H1 (cell line): ENCODE data around the gene DTWD1. TPM values are rescaled to one million over a fixed set of nuclear protein-coding genes. Genes with fewer than 3 reads are reported as not detected.

ENCODE experiments used
- CTCF ChIA-PET: fragments of 300-600 bp; sonication (Branson Sonifier 250); formaldehyde crosslinking; loops from one replicate; lab custom pipeline; 2021; ENCODE audit not compliant: partially characterized antibody; lab: Charles Lee
- POLR2A ChIA-PET: fragments of 300-600 bp; sonication (Branson Sonifier 250); formaldehyde crosslinking; loops from one replicate; lab custom pipeline; 2021; ENCODE audit warnings: inconsistent platforms; ENCODE audit not compliant: partially characterized antibody; lab: Charles Lee
- DNase-seq, 2 experiments: peaks; one replicate each; pipeline versions ENCODE4 v3.0.0 to v3.0.0-alpha.2; 2010 to 2022; ENCODE audit warnings: low spot score in 2 of 2, low read depth in 1 of 2, mixed read lengths in 1 of 2
- FAIRE-seq: peaks from 2 replicates; lab custom pipeline; 2011; peaks lifted over from hg19 to GRCh38; lab: Jason Lieb, UNC
- H2AFZ ChIP-seq: 2 replicates; pipeline ENCODE4 v1.8.1; 2012; ENCODE audit warnings: low read length, inconsistent platforms
- H2AK5ac ChIP-seq: 2 replicates; pipeline ENCODE4 v1.6.1; 2013; ENCODE audit warnings: low read depth, low read length
- H2BK120ac ChIP-seq: replicated peaks from 2 replicates; pipeline ENCODE3; 2013; ENCODE audit warnings: low read depth, low read length, inconsistent platforms
- H2BK12ac ChIP-seq: 2 replicates; pipeline ENCODE4 v1.6.1; 2013; ENCODE audit warnings: low read depth, low read length
- H2BK15ac ChIP-seq: 2 replicates; pipeline ENCODE4 v1.6.1; 2013; ENCODE audit warnings: low read length
- H2BK20ac ChIP-seq: 2 replicates; pipeline ENCODE4 v1.6.1; 2013; ENCODE audit warnings: low read length
- H2BK5ac ChIP-seq: 2 replicates; pipeline ENCODE4 v1.6.1; 2013; ENCODE audit warnings: low read depth, low read length
- H3K14ac ChIP-seq: 2 replicates; pipeline ENCODE4 v1.6.1; 2013; ENCODE audit warnings: inconsistent platforms; ENCODE audit not compliant: insufficient read length
- H3K18ac ChIP-seq: 2 replicates; pipeline ENCODE4 v1.6.1; 2013; ENCODE audit warnings: low read length; ENCODE audit errors: extremely low read depth
- H3K23ac ChIP-seq: 2 replicates; pipeline ENCODE4 v1.6.1; 2013; ENCODE audit warnings: inconsistent platforms; ENCODE audit not compliant: insufficient read length
- H3K23me2 ChIP-seq: 2 replicates; pipeline ENCODE4 v1.6.1; 2013; ENCODE audit warnings: low read depth, low read length
- H3K27ac ChIP-seq: 2 replicates; pipeline ENCODE4 v1.6.1; 2011; ENCODE audit warnings: low read depth, low read length, inconsistent platforms
- H3K27me3 ChIP-seq, 4 experiments: replicated peaks in 1 of 4; 1 replicate in 1 of 4; 2 replicates in 3 of 4; pipeline versions ENCODE4 v1.6.1 to v1.8.1; 2011 to 2013; ENCODE audit warnings: low read length in 3 of 4, mild to moderate bottlenecking in 3 of 4, inconsistent platforms in 2 of 4, mixed read lengths in 2 of 4, moderate library complexity in 1 of 4; ENCODE audit not compliant: control insufficient read depth in 3 of 4, insufficient read depth in 3 of 4; ENCODE audit errors: extremely low read depth in 1 of 4
- H3K36me3 ChIP-seq, 4 experiments: 2 replicates each; pipeline versions ENCODE4 v1.6.1 to v1.8.1; 2011 to 2013; ENCODE audit warnings: mild to moderate bottlenecking in 4 of 4, low read length in 3 of 4, moderate library complexity in 2 of 4, control low read depth in 1 of 4, inconsistent platforms in 1 of 4; ENCODE audit not compliant: insufficient read depth in 4 of 4, control insufficient read depth in 2 of 4
- H3K4ac ChIP-seq: replicated peaks from 2 replicates; pipeline ENCODE3; 2013; ENCODE audit warnings: low read length, low read depth, mixed read lengths, inconsistent platforms; ENCODE audit not compliant: insufficient read length
- H3K4me1 ChIP-seq, 4 experiments: replicated peaks in 1 of 4; 1 replicate in 1 of 4; 2 replicates in 3 of 4; pipeline versions ENCODE4 v1.6.1 to v1.8.1; 2011 to 2013; ENCODE audit warnings: low read length in 3 of 4, inconsistent platforms in 2 of 4, mixed read lengths in 1 of 4; ENCODE audit not compliant: insufficient read depth in 4 of 4, control insufficient read depth in 3 of 4
- H3K4me2 ChIP-seq, 2 experiments: 2 replicates each; pipeline versions ENCODE4 v1.6.1 to v1.8.1; 2011 to 2013; ENCODE audit warnings: low read depth in 2 of 2, low read length in 2 of 2, control low read depth in 1 of 2, inconsistent platforms in 1 of 2, mild to moderate bottlenecking in 1 of 2; ENCODE audit not compliant: insufficient read depth in 1 of 2
- H3K4me3 ChIP-seq, 4 experiments: fragments of 200-600, 300-600 bp in 1 of 4; sonication (generic), shearing (Covaris generic), sonication (Bioruptor Twin) in 1 of 4; 2 replicates each; pipeline versions ENCODE4 v1.5.1 to v1.8.1; 2011 to 2016; ENCODE audit warnings: low read length in 4 of 4, low read depth in 3 of 4, control low read depth in 2 of 4, inconsistent platforms in 2 of 4, mild to moderate bottlenecking in 2 of 4, mixed read lengths in 1 of 4, moderate library complexity in 1 of 4; ENCODE audit not compliant: insufficient read depth in 2 of 4; ENCODE audit errors: extremely low read depth in 1 of 4
- H3K56ac ChIP-seq: replicated peaks from 2 replicates; pipeline ENCODE3; 2013; ENCODE audit warnings: low read depth, mild to moderate bottlenecking, mixed read lengths, low read length, inconsistent platforms; ENCODE audit not compliant: insufficient read length
- H3K79me1 ChIP-seq: 2 replicates; pipeline ENCODE4 v1.6.1; 2013; ENCODE audit warnings: low read depth, low read length, control low read depth
- H3K79me2 ChIP-seq, 2 experiments: 2 replicates each; pipeline versions ENCODE4 v1.6.1 to v1.8.1; 2012 to 2013; ENCODE audit warnings: low read length in 2 of 2, mild to moderate bottlenecking in 2 of 2, inconsistent platforms in 1 of 2; ENCODE audit not compliant: insufficient read depth in 2 of 2, control insufficient read depth in 1 of 2
- H3K9ac ChIP-seq, 4 experiments: replicated peaks in 1 of 4; 1 replicate in 1 of 4; 2 replicates in 3 of 4; pipeline versions ENCODE4 v1.6.1 to v1.8.1; 2011 to 2013; ENCODE audit warnings: low read depth in 3 of 4, low read length in 3 of 4, control low read depth in 2 of 4, mild to moderate bottlenecking in 2 of 4, moderate library complexity in 2 of 4, inconsistent platforms in 1 of 4; ENCODE audit errors: extremely low read depth in 1 of 4
- H3K9me3 ChIP-seq, 2 experiments: 2 replicates each; pipeline versions ENCODE4 v1.6.1 to v1.8.1; 2012 to 2013; ENCODE audit warnings: mild to moderate bottlenecking in 2 of 2, moderate library complexity in 2 of 2, control low read depth in 1 of 2, inconsistent platforms in 1 of 2, low read depth in 1 of 2, low read length in 1 of 2, mixed read lengths in 1 of 2; ENCODE audit not compliant: insufficient read depth in 2 of 2
- H4K20me1 ChIP-seq, 2 experiments: replicated peaks in 1 of 2; 2 replicates each; pipeline versions ENCODE3 to v1.8.1; 2011 to 2013; ENCODE audit warnings: inconsistent platforms in 2 of 2, low read length in 2 of 2, mild to moderate bottlenecking in 1 of 2; ENCODE audit not compliant: insufficient read depth in 2 of 2, control insufficient read depth in 1 of 2
- H4K5ac ChIP-seq: 2 replicates; pipeline ENCODE4 v1.6.1; 2013; ENCODE audit warnings: low read length, low read depth, mixed read lengths, inconsistent platforms; ENCODE audit not compliant: insufficient read length
- H4K8ac ChIP-seq: 2 replicates; pipeline ENCODE4 v1.8.0; 2013; ENCODE audit warnings: mild to moderate bottlenecking, moderate library complexity, low read length, inconsistent platforms; ENCODE audit not compliant: insufficient read depth; ENCODE audit errors: extremely low read depth
- H4K91ac ChIP-seq: replicated peaks from 2 replicates; pipeline ENCODE3; 2013; ENCODE audit warnings: low read length, mixed read lengths, inconsistent platforms; ENCODE audit not compliant: insufficient read length
- CBX5 ChIP-seq: fragments of 300-800, 300-1000 bp; sonication (generic); IDR thresholded peaks from 2 replicates; pipeline ENCODE4 v1.7.1; 2016; ENCODE audit warnings: antibody characterized with exemption, low read length, low read depth
- POLR2AphosphoS5 ChIP-seq: IDR thresholded peaks from 2 replicates; pipeline ENCODE4 v1.6.1; 2011; ENCODE audit warnings: low read depth, low read length
- TAF1 ChIP-seq: IDR thresholded peaks from 2 replicates; pipeline ENCODE4 v1.6.1; 2011; ENCODE audit warnings: mild to moderate bottlenecking, low read depth, low read length
- WGBS, 2 experiments: shearing (Covaris generic) in 1 of 2; methylation state at CpG; one replicate each; pipeline versions ENCODE4 v1.1.6 to v1.1.7; 2013 to 2015; ENCODE audit warnings: low lambda C conversion rate in 2 of 2, mixed read lengths in 2 of 2, inconsistent platforms in 1 of 2, low coverage in 1 of 2, missing lambda C conversion rate in 1 of 2; ENCODE audit not compliant: insufficient replicate concordance in 2 of 2, insufficient coverage in 1 of 2, insufficient read length in 1 of 2; ENCODE audit errors: extremely low coverage in 1 of 2, missing lambda C conversion rate in 1 of 2; 5-methylcytosine and 5-hydroxymethylcytosine counted together
- polyA plus RNA-seq, 7 experiments: library from polyadenylated mRNA; depleted of rRNA in 3 of 7; stranded (reverse) in 5 of 7; unstranded in 2 of 7; fragments of >200 nt in 5 of 7; fragments of 200-250 nt in 2 of 7; gene quantifications; 1 replicate in 5 of 7; 2 replicates in 1 of 7; 4 replicates in 1 of 7; pipeline versions ENCODE4 v1.2.1 to v1.2.3, GENCODE V29; 2011 to 2013; ENCODE audit warnings: missing spikeins in 2 of 7, mixed read lengths in 2 of 7
- total RNA-seq: library from RNA; stranded (reverse); fragmentation: NEBNext Ultra II Directional; extraction: Animal tissue kit (Norgen Biotek cat#: 25700); gene quantifications from 2 replicates; pipeline ENCODE4 v1.2.1, GENCODE V29; 2021

Gene DTWD1
- total and polyA plus RNA-seq, 2 of the 8 experiments (the other 6 are each of a cell fraction or from before 2014, with no cell fraction given): 10.4 to 32.4 TPM

GRCh38 chr15:49625460-49626036 lies 4.7 kb downstream of the DTWD1 start:
- 93% methylated on average over 5 of the region's 5 CpGs; no CpG with 5 or more reads in 1 of the 2 experiments for WGBS, 2 experiments
- H4K8ac ChIP-seq: no peak overlapping the region
- DNase-seq (no peak), FAIRE-seq (no peak)
- H2BK15ac ChIP-seq: no peak overlapping the region
- no peak overlapping the region for H3K14ac ChIP-seq
- H2BK12ac ChIP-seq: no peak overlapping the region
- no peak overlapping the region for H4K91ac ChIP-seq
- ChIA-PET POLR2A (no interaction called here), CTCF (interaction anchor here (0.6 to 1.0 kb wide), 2 partner anchors 9 to 459 kb away, joined by 3 read pairs; no protein-coding TSS in a partner anchor)
- H3K9ac ChIP-seq: 0 out of 7 replicates have a peak overlapping the region, but pooled peaks of 2 of the 4 experiments have one; percentile 1 to 50
- H3K4me2 ChIP-seq: no peak overlapping the region
- H4K5ac ChIP-seq: no peak overlapping the region
- peaks cover 0 to 53% of the 10 kb centered on the region in 2 experiments; a peak in 2 of 4 replicates for H3K79me2 ChIP-seq
- peak overlapping the region; percentile 63; the same call in 1 of the 2 replicates for H2BK5ac ChIP-seq
- no peaks in the 10 kb centered on the region for H3K9me3 ChIP-seq
- H3K23me2 ChIP-seq: no peaks in the 10 kb centered on the region
- no peak overlapping the region for H2AK5ac ChIP-seq
- no peaks in the 10 kb centered on the region; the same call in 1 of the 2 replicates for H3K79me1 ChIP-seq
- no peaks in the 10 kb centered on the region for H3K27me3 ChIP-seq
- H3K4me1 ChIP-seq: peaks cover 0 to 4% (median 2%) of the 10 kb centered on the region in 4 experiments; a peak in 2 of 7 replicates
- H3K23ac ChIP-seq: no peak overlapping the region
- 0 out of 2 replicates have a peak, but pooled peaks have one; percentile 18 for TF ChIP-seq TAF1
- TF ChIP-seq POLR2AphosphoS5: 0 out of 2 replicates have a peak, but pooled peaks have one; percentile 18
- no peak for TF ChIP-seq CBX5
- H2BK20ac ChIP-seq: no peak overlapping the region
- H2BK120ac ChIP-seq: no peak overlapping the region
- peak overlapping the region; percentile 82 for H3K27ac ChIP-seq
- H3K18ac ChIP-seq: no peak overlapping the region
- no peak overlapping the region for H3K4ac ChIP-seq
- H3K56ac ChIP-seq: no peak overlapping the region
- no peak overlapping the region for H3K4me3 ChIP-seq
- no peak overlapping the region for H2AFZ ChIP-seq
- H3K36me3 ChIP-seq: peaks cover 2 to 42% (median 14%) of the 10 kb centered on the region in 4 experiments; a peak in 7 of 8 replicates
- H4K20me1 ChIP-seq: no peaks in the 10 kb centered on the region
